ENCODE measurements around the gene TLCD3A.

The TLCD3A gene

GRCh38 chr17:740240-741017 is 8.0 kb downstream of the TLCD3A start:
- TF ChIP-seq, protein P1, sequence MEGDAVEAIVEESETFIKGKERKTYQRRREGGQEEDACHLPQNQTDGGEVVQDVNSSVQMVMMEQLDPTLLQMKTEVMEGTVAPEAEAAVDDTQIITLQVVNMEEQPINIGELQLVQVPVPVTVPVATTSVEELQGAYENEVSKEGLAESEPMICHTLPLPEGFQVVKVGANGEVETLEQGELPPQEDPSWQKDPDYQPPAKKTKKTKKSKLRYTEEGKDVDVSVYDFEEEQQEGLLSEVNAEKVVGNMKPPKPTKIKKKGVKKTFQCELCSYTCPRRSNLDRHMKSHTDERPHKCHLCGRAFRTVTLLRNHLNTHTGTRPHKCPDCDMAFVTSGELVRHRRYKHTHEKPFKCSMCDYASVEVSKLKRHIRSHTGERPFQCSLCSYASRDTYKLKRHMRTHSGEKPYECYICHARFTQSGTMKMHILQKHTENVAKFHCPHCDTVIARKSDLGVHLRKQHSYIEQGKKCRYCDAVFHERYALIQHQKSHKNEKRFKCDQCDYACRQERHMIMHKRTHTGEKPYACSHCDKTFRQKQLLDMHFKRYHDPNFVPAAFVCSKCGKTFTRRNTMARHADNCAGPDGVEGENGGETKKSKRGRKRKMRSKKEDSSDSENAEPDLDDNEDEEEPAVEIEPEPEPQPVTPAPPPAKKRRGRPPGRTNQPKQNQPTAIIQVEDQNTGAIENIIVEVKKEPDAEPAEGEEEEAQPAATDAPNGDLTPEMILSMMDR (IDR thresholded peaks at IDR 0.05; ENCODE audit: control insufficient read depth, extremely low read depth, insufficient read depth) = no peak
- no peak for DNase-seq (ENCODE audit: low read depth)
- H3K4me3 ChIP-seq (ENCODE audit: low read depth, low read length) = no peak overlapping the region

DNA sequence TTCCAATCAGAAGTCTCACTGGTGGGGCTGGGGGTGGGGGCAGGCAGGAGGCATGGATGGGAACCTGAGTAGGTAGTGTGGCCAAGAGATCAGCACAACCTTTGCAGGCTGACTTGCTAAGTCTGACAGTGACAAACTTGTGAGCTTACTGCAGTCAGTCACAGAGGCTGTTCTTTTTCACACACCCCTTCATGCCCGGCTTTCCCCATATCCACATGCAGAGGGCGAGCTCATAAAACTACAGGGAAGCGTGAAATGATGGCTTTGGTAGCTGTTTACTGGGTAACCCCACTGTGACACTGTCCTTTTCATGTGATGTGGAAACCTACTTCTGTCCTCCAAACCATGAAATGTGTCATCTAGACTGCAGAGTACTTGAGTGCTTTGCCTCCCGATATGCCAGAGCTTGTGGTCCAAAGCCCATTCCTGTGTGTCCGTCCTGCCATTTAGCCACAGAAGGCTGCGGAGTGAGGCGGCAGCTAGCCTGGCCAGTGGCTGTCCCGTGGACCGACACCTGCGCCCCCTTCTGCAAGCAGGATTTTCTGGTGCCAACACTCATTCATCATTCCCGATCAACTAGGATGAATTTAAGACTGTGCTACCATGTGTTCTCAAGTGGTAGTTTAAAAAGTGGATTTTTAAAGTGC is 9.9 kb downstream of the TLCD3A start:
- DNase-seq (ENCODE audit: low read depth) = no peak
- no peak overlapping the region for H3K4me3 ChIP-seq (ENCODE audit: low read depth, low read length)
- TF ChIP-seq, protein P1 (IDR thresholded peaks at IDR 0.05; ENCODE audit: control insufficient read depth, extremely low read depth, insufficient read depth) = no peak

- DNase-seq (ENCODE audit: low read depth) = no peak
- H3K4me3 ChIP-seq (ENCODE audit: low read depth, low read length) = no peak overlapping the region
- TF ChIP-seq, protein P1 (IDR thresholded peaks at IDR 0.05; ENCODE audit: control insufficient read depth, extremely low read depth, insufficient read depth) = no peak
Measured at GRCh38 chr17:743139-743538, 10.7 kb downstream of the TLCD3A start.

- H3K4me3 ChIP-seq (ENCODE audit: low read depth, low read length) = no peak overlapping the region
- no peak for DNase-seq (ENCODE audit: low read depth)
- TF ChIP-seq, protein P1 (IDR thresholded peaks at IDR 0.05; ENCODE audit: control insufficient read depth, extremely low read depth, insufficient read depth) = no peak
Measured at GRCh38 chr17:744937-745336, 12.5 kb downstream of the TLCD3A start.

DNA sequence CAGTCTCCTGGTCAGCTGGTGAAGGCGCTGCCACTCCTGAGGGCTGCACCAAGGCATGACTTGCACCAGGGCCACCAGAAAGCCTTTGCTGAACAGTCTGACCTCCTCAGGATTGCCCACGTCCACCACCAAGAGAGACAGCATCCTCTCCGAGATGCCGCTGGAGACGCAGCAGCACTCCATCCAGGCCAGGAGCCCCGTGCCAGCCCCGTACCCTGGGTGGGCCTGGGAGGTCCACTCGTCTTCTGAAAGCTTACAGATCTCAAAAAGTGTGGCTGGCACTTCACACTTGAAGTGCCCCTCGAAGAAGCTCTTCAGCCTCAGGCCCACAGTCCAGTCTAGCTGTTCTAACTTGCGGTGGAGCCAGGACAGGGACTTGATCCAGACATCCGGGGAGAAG is 13.0 kb downstream of the TLCD3A start:
- DNase-seq (ENCODE audit: low read depth) = no peak
- no peak overlapping the region for H3K4me3 ChIP-seq (ENCODE audit: low read depth, low read length)
- TF ChIP-seq, protein P1 (IDR thresholded peaks at IDR 0.05; ENCODE audit: control insufficient read depth, extremely low read depth, insufficient read depth) = no peak

GRCh38 chr17:746181-746580 is 13.8 kb downstream of the TLCD3A start:
- TF ChIP-seq, protein P1 (IDR thresholded peaks at IDR 0.05; ENCODE audit: control insufficient read depth, extremely low read depth, insufficient read depth) = no peak
- no peak for DNase-seq (ENCODE audit: low read depth)
- H3K4me3 ChIP-seq (ENCODE audit: low read depth, low read length) = no peak overlapping the region
